GM10266 (cell line): ENCODE results near the gene DEF6.

ENCODE experiments used
- DNase-seq: peaks from one replicate; pipeline ENCODE4 v3.0.0; 2012; ENCODE audit errors: extremely low spot score
- CTCF ChIP-seq: IDR thresholded peaks from 2 replicates; pipeline ENCODE4 v1.5.1; 2012; ENCODE audit warnings: mild to moderate bottlenecking, low read depth; ENCODE audit not compliant: control insufficient read depth, insufficient read depth; ENCODE audit errors: missing control alignments

DEF6 gene

GRCh38 chr6:35267446-35267845 lies 30.2 kb upstream of the DEF6 start:
- no peak for DNase-seq
- TF ChIP-seq CTCF: no peak

- no peak for TF ChIP-seq CTCF
- no peak for DNase-seq
Observed at GRCh38 chr6:35267897-35268296, 29.7 kb upstream of the DEF6 start.

- no peak for DNase-seq
- no peak for TF ChIP-seq CTCF
Observed at GRCh38 chr6:35272005-35272404, 25.6 kb upstream of the DEF6 start.

- TF ChIP-seq CTCF: no peak
- DNase-seq: no peak
Observed at GRCh38 chr6:35273822-35274559, 23.6 kb upstream of the DEF6 start.

GRCh38 chr6:35275744-35276260 lies 21.8 kb upstream of the DEF6 start:
- no peak for DNase-seq
- TF ChIP-seq CTCF: no peak

GRCh38 chr6:35278708-35279107 lies 18.9 kb upstream of the DEF6 start:
- DNase-seq: no peak
- no peak for TF ChIP-seq CTCF

GRCh38 chr6:35280903-35281302 lies 16.7 kb upstream of the DEF6 start:
- TF ChIP-seq CTCF: no peak
- no peak for DNase-seq
